Stimulated activated CD4-positive, alpha-beta T cell treated with anti-CD3 and anti-CD28 coated beads, Interleukin-2, amount 100 ng/mL, for 48 hours (primary cell): ENCODE measurements around the gene KPNB1.
A peak's percentile ranks its signal among the peaks of the same experiment; 100 is the strongest.

Experiments
- DNase-seq, 2 donors: peaks; one replicate each; pipeline ENCODE4 v3.0.0-alpha.2; 2020

Gene KPNB1

GRCh38 chr17:47649153-47649971 is at the start of gene KPNB1:
TSS of gene KPNB1 (plus strand) at chr17:47649919. CDS start at chr17:47650245, 326 bp downstream.
- peak; percentile 94 to 95 for DNase-seq

- no peak for DNase-seq
Observed at GRCh38 chr17:47603830-47604597, 45.7 kb upstream of the KPNB1 start.

DNA sequence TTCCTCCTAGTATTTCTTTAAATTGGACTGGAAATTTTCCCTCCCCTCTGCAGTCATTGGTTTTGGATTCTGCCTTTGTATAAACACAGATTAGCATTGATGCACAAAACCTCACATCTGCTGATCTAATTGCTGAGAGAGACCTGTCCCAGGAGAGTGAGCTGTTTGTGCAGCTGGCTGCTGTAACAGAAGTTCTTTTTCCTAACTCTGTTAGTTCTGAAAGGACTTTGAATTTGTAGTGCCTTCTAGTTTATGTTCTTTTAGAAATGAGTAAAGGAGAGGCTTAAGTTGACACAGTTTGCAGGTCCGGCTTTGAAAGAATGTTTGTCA is 45.2 kb upstream of the KPNB1 start:
- no peak for DNase-seq

GRCh38 chr17:47605011-47605410 is 44.7 kb upstream of the KPNB1 start:
- no peak for DNase-seq

DNA sequence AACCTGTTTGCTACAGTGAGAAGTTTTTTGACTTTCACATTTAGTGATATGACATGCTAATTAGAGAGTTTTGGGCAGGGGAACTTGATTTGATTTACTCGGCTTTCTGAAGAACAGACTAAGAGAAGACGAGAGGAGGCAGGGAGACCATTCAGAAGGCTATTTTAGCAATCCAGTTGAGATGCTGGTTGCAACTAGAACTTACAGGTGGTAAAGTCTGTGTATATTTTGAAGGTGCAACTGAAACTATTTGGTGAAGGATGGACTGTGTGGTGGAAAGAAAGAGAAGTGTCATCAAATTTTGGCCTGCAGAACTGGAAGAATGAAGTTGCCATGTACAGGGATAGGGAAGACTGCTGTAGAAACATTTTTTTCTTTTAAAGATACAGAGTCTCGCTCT is 42.2 kb upstream of the KPNB1 start:
- DNase-seq: no peak

- DNase-seq: no peak
Observed at GRCh38 chr17:47611372-47612350, 38.1 kb upstream of the KPNB1 start.

GRCh38 chr17:47615766-47616424 is 33.8 kb upstream of the KPNB1 start:
- no peak for DNase-seq

DNA sequence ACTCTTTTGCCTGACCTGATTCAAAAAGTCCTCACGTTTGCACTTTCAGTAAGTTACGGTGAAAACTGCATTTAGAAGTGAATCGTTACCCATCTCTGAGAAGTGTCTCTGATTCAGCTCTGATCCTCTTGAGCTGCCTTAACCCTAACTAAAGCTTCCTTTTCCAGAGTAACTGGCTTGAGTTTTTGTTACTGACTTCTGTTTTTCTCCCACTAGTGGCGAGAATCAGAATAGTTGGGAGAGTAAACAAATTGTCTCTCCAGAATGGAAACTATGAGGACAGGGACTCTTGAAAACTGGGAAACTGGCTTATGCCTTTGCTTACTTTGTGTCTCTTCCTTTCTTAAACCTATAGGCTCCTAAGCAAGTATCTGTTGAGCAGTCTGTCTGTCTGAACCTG is 31.3 kb upstream of the KPNB1 start:
- no peak for DNase-seq

- no peak for DNase-seq
Observed at GRCh38 chr17:47620503-47621245, 29.0 kb upstream of the KPNB1 start.

DNA sequence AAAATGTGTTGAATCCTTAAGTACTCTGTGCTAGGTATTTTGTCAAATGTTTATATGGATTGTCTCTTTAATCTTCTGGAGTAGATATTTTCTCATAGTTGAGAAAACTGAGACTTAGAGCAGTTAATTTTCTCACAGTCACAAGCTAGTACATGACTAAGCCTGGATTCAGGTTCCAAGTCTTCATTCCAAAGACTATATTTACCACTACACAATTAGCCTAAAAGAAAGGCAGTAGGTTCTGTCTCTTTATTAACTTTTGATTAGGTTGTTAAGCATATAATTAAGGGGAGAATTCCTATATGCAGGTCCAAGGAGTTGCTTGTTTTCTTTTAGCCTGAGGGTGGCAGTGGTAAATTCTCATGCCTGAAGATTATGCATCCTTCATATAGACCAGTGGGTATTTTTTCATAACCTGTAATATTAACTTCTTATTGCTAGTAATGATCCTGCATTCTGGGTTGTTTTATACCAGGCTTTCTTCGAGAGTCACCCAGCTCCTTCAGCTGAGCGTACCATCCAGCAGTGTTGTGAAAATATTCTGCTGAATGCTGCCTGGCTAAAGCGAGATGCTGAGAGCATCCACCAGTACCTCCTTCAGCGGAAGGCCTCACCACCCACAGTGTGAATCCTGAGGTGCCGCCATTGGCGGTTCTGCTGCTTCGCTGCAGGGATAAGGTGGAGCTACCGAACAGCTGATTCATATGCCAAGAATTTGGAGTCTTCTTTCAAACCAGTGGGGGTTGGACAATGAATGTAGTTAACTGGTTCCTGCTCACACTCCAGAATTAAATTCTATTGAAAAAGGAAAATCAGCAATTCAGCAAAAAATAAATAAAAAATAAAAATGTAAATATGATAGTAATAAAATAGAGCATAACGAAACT is 28.2 kb upstream of the KPNB1 start:
- DNase-seq: no peak

- no peak for DNase-seq
Observed at GRCh38 chr17:47622180-47622549, 27.6 kb upstream of the KPNB1 start.

- DNase-seq: no peak
Observed at GRCh38 chr17:47624727-47625068, 25.0 kb upstream of the KPNB1 start.

DNA sequence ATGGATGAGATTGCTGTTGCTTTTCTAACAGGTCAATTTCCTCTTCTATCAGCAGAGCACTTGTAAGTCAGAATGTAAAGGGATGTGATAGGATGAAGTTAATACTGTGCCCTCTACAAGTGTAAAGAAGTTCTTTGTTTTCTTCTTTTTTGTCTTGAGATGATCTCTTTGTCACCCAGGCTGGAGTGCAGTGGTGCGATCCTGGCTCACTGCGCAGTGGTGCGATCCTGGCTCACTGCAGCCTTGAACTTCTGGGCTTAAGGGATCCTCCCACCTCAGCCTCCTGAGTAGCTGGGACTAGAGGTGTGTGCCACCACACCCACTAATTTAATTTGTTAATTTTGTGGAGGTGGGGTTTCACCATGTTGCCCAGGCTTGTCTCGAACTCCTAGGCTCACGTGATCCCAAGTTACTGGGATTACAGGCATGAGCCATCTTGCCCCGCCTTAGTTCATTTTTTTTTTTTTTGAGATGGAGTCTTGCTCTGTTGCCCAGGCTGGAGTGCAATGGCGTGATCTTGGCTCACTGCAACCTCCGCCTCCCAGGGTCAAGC is 21.6 kb upstream of the KPNB1 start:
- DNase-seq: no peak

DNA sequence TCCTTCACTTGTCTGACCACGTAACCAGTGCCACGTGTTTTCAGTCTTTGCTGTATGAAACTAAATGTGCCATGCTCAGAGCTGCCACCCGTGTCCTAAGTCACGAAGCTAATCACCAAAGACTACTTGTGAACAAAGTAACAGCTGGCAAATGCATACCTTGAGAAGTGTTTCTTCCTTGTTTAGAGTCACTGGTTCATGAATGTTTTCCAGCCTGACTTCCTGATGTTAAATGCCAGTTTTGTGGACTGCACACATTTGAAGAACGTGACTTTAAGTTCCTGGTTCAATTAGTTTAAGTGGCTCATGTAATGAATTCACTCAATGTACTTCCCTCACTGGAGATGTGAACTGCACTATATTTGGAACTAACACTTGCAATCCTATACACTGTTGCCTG is 19.9 kb upstream of the KPNB1 start:
- DNase-seq: no peak

DNA sequence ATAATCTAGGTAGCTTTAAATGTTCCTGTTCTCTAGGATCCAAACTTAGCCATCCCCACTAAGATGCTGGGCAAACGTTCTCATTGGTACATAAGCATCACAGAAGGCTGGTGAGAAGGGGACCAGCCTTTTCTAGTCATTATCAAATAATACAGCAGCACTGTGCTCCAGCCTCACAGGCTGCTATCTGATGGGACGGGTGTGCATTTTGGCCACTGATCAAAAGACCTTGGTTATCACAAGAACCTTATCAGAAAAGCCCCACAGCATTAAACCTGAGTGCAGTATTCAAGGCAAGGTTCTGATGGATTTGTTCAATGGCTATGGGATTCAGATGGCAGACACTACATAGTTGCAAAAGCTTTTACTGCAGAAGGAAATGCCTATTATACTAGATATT is 19.1 kb upstream of the KPNB1 start:
- DNase-seq: no peak

DNA sequence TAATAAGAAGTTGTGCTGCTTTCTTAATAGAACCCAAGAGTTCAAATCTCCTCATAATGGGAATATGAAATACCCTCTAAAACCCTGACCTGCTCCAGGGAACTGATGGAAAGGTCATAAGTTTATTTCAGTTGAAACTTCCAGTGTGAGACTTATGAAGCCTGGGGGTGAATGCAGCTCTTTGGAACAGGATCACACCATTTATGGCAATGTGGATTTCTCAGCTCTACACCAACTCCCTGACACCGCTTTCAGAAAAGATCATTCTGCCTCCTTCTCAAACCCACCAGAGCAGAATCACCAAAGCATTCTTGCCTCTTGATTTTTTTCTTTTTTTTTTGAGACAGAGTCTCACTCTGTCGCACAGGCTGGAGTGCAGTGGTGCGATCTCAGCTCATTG is 16.7 kb upstream of the KPNB1 start:
- no peak for DNase-seq

GRCh38 chr17:47633996-47634395 is 15.7 kb upstream of the KPNB1 start:
- no peak for DNase-seq

GRCh38 chr17:47634870-47635269 is 14.8 kb upstream of the KPNB1 start:
- no peak for DNase-seq

GRCh38 chr17:47635734-47636133 is 14.0 kb upstream of the KPNB1 start:
- no peak for DNase-seq

DNA sequence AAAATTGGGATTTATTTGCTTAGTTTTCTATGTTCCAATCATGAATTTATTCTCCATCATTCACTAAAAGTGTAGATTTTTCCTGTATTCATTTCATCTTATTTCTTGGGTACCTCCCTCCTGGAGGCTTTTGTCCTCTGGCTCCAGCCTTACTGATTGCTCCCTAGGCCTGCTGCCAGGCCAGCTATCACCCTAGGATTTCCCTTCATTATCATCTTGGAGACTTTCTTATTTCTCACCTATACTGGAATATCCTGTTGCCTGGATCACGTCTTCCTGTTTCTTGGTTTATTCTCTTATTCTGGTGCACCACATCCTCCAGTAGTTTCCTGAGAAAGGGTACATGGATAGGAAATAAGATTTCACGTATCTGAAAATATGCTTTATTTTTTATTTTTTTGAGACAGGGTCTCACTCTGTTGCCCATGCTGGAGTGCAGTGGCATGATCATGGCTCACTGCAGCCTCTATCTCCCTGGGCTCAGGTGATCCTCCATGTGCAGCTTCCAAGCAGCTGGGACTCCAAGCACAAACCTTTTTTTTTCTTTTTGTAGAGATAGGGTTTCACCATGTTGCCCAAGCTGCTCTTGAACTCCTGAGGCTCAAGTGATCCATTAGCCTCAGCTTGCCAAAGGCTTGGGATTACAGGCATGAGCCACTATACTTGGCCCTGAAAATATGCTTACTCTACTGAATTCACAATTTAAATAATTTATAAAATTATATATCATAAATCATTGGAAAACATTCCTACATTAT is 13.3 kb upstream of the KPNB1 start:
- no peak for DNase-seq
